ENCODE results near the gene TIMM21. TPM values are rescaled to one million over a fixed set of nuclear protein-coding genes. Genes with fewer than 3 reads are reported as not detected.

Gene TIMM21
- total and polyA plus RNA-seq, 4 donors: 22.0 to 39.2 (median 30.0) TPM

DNA sequence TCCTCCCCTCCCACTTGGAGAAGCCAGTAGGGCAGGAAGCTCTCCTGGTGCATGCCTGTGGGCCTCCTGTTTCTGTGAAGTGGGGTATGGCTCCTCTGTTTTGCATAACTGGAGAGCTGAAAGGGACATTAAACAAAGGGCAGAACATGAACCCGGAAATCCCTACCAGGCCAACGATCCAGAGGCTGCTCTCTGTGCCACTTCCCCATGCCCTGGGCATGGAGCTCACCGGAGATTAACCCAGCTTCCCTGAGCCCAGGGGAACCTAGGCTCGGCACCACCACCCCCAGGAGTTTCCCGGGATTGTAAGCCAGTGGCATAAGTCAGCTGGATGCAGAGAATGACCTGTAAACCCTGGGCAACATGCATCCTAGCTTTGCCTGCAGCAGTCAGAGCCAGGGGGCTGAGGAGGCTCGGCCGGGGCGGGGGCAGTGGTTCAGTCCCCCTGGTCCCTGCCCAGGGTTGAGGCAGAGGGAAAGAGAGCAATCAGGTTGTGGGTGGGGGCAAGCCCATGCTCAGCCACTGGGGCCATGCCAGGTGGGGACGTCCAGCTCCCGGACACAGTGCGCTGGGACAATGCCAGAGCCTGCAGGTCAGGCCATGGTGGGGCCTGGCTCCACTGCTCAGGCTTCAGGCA is 49.5 kb downstream of the TIMM21 start (continued):
- peak; percentile 85 to 97 for TF ChIP-seq EGR1 (IDR thresholded peaks at IDR 0.05; ENCODE audit: low read depth in 2 of 2)

DNA sequence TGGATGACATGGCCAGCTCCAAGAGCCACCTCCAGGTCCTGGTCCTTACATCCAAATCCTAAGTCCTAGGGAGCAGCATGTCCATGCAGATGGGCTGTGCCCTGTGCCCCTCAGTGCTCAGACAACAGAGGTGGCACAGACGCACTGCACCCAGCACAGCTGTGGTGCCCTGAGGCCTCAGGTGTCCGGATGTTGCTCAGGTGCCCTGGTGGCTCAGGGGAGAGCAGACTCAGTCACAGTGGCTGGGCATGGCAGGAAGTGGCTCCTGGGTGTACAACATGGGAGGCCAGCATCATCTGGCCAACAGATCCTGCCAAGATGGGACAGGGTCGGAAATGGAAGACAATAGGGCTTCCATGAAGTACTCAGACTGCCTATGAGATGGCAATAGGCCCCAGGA is 50.1 kb downstream of the TIMM21 start:
- H3K9me3 ChIP-seq (ENCODE audit: control insufficient read depth in 4 of 4, low read length in 3 of 4): no peaks in the 10 kb centered on the region
- H3K4me3 ChIP-seq (ENCODE audit: low read depth in 1 of 3, low read length in 3 of 3): no peak overlapping the region
- TF ChIP-seq YY1 (IDR thresholded peaks at IDR 0.05) (no peak), RXRA (IDR thresholded peaks at IDR 0.05) (no peak), EGR1 (IDR thresholded peaks at IDR 0.05; ENCODE audit: low read depth in 2 of 2) (no peak), GABPA (IDR thresholded peaks at IDR 0.05 in 1 of 2, conservative IDR thresholded peaks at IDR 0.05 in 1 of 2) (no peak), FOXA1 (IDR thresholded peaks at IDR 0.05) (no peak), FOXA2 (IDR thresholded peaks at IDR 0.05) (no peak)
- H3K9ac ChIP-seq (ENCODE audit: low read depth in 1 of 2, low read length in 2 of 2): no peak overlapping the region
- WGBS: 93% methylated on average over 3 of the region's 3 CpGs
- no peaks in the 10 kb centered on the region for H3K36me3 ChIP-seq (ENCODE audit: control insufficient read depth in 4 of 4, insufficient read depth in 3 of 4, low read depth in 1 of 4, low read length in 3 of 4)
- peak overlapping the region; percentile 84 to 86 for H3K27ac ChIP-seq (ENCODE audit: low read depth in 1 of 2, low read length in 2 of 2)
- no peak for DNase-seq (ENCODE audit: low spot score)
- peaks cover 7 to 27% (median 20%) of the 10 kb centered on the region in 4 donors for H3K4me1 ChIP-seq (ENCODE audit: control insufficient read depth in 4 of 4, insufficient read depth in 4 of 4, low read length in 3 of 4)
- H3K27me3 ChIP-seq (ENCODE audit: control insufficient read depth in 4 of 4, insufficient read depth in 4 of 4, low read length in 3 of 4): no peaks in the 10 kb centered on the region

DNA sequence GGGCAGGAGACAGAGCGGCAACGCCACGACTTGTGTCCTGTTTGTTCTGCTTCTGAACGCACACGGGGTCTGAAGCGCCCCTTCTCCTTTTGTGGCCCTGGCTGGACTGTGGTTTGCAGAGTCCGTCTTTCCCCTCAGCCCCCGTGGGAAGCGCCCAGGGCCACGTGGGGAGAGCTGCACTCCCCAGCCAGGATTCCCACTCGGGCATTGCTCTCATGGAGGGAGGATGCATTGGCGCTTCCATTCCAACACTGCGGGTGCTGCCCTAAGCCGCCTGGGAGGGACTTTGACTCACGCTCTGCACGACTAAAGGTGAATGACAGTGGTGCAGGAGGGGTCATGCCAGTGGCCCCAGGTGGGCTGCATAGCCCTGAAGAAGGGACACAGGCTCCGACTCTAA is 52.5 kb downstream of the TIMM21 start:
- H3K27me3 ChIP-seq (ENCODE audit: control insufficient read depth in 4 of 4, insufficient read depth in 4 of 4, low read length in 3 of 4): no peaks in the 10 kb centered on the region
- no peaks in the 10 kb centered on the region for H3K36me3 ChIP-seq (ENCODE audit: control insufficient read depth in 4 of 4, insufficient read depth in 3 of 4, low read depth in 1 of 4, low read length in 3 of 4)
- peak; percentile 4 to 9 for TF ChIP-seq HNF4A (conservative IDR thresholded peaks at IDR 0.05)
- TF ChIP-seq HNF4G (IDR thresholded peaks at IDR 0.05): no peak
- no peak overlapping the region for H3K27ac ChIP-seq (ENCODE audit: low read depth in 1 of 2, low read length in 2 of 2)
- H3K4me3 ChIP-seq (ENCODE audit: low read depth in 1 of 3, low read length in 3 of 3): no peak overlapping the region
- no peaks in the 10 kb centered on the region for H3K9me3 ChIP-seq (ENCODE audit: control insufficient read depth in 4 of 4, low read length in 3 of 4)
- no peak overlapping the region for H3K9ac ChIP-seq (ENCODE audit: low read depth in 1 of 2, low read length in 2 of 2)
- DNase-seq (ENCODE audit: low spot score): no peak
- 81% methylated on average over 17 of the region's 17 CpGs for WGBS
- H3K4me1 ChIP-seq (ENCODE audit: control insufficient read depth in 4 of 4, insufficient read depth in 4 of 4, low read length in 3 of 4): peaks cover 7 to 27% (median 20%) of the 10 kb centered on the region in 4 donors

DNA sequence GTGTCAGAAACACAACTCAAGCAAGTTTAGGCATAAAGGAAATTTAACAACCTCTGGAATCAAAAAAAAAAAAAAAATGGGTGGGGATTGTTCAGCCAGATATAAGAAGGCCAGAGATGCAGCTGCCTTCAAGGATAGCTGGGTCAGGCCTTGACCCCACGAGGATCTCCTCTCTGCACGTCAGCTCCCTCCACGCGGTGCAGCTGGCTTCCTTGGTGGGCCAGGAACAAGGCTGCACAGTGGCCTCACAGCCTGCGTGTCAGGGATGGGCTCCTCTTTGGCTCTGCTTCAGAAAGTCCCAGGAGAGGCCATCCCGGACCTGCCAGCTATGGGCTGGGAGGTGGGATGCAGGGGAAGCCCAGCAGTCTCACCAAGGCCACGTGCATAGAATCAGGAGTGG is 55.5 kb downstream of the TIMM21 start:
- DNase-seq (ENCODE audit: low spot score): no peak
- WGBS: 72% methylated on average over 7 of the region's 7 CpGs
- no peaks in the 10 kb centered on the region for H3K36me3 ChIP-seq (ENCODE audit: control insufficient read depth in 4 of 4, insufficient read depth in 3 of 4, low read depth in 1 of 4, low read length in 3 of 4)
- H3K9ac ChIP-seq (ENCODE audit: low read depth in 1 of 2, low read length in 2 of 2): no peak overlapping the region
- no peak overlapping the region for H3K27ac ChIP-seq (ENCODE audit: low read depth in 1 of 2, low read length in 2 of 2)
- TF ChIP-seq, protein P1, sequence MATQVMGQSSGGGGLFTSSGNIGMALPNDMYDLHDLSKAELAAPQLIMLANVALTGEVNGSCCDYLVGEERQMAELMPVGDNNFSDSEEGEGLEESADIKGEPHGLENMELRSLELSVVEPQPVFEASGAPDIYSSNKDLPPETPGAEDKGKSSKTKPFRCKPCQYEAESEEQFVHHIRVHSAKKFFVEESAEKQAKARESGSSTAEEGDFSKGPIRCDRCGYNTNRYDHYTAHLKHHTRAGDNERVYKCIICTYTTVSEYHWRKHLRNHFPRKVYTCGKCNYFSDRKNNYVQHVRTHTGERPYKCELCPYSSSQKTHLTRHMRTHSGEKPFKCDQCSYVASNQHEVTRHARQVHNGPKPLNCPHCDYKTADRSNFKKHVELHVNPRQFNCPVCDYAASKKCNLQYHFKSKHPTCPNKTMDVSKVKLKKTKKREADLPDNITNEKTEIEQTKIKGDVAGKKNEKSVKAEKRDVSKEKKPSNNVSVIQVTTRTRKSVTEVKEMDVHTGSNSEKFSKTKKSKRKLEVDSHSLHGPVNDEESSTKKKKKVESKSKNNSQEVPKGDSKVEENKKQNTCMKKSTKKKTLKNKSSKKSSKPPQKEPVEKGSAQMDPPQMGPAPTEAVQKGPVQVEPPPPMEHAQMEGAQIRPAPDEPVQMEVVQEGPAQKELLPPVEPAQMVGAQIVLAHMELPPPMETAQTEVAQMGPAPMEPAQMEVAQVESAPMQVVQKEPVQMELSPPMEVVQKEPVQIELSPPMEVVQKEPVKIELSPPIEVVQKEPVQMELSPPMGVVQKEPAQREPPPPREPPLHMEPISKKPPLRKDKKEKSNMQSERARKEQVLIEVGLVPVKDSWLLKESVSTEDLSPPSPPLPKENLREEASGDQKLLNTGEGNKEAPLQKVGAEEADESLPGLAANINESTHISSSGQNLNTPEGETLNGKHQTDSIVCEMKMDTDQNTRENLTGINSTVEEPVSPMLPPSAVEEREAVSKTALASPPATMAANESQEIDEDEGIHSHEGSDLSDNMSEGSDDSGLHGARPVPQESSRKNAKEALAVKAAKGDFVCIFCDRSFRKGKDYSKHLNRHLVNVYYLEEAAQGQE (IDR thresholded peaks at IDR 0.05): no peak
- TF ChIP-seq JUND (IDR thresholded peaks at IDR 0.05) (no peak), YY1 (IDR thresholded peaks at IDR 0.05) (no peak), FOXA2 (IDR thresholded peaks at IDR 0.05) (no peak), EGR1 (IDR thresholded peaks at IDR 0.05; ENCODE audit: low read depth in 2 of 2) (no peak), FOXA1 (IDR thresholded peaks at IDR 0.05) (no peak), SP1 (IDR thresholded peaks at IDR 0.05) (no peak), TAF1 (conservative IDR thresholded peaks at IDR 0.05) (no peak)
- TF ChIP-seq, protein P2, sequence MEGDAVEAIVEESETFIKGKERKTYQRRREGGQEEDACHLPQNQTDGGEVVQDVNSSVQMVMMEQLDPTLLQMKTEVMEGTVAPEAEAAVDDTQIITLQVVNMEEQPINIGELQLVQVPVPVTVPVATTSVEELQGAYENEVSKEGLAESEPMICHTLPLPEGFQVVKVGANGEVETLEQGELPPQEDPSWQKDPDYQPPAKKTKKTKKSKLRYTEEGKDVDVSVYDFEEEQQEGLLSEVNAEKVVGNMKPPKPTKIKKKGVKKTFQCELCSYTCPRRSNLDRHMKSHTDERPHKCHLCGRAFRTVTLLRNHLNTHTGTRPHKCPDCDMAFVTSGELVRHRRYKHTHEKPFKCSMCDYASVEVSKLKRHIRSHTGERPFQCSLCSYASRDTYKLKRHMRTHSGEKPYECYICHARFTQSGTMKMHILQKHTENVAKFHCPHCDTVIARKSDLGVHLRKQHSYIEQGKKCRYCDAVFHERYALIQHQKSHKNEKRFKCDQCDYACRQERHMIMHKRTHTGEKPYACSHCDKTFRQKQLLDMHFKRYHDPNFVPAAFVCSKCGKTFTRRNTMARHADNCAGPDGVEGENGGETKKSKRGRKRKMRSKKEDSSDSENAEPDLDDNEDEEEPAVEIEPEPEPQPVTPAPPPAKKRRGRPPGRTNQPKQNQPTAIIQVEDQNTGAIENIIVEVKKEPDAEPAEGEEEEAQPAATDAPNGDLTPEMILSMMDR (IDR thresholded peaks at IDR 0.05; ENCODE audit: low read depth, low read length, missing input control): no peak
- TF ChIP-seq, protein P3, sequence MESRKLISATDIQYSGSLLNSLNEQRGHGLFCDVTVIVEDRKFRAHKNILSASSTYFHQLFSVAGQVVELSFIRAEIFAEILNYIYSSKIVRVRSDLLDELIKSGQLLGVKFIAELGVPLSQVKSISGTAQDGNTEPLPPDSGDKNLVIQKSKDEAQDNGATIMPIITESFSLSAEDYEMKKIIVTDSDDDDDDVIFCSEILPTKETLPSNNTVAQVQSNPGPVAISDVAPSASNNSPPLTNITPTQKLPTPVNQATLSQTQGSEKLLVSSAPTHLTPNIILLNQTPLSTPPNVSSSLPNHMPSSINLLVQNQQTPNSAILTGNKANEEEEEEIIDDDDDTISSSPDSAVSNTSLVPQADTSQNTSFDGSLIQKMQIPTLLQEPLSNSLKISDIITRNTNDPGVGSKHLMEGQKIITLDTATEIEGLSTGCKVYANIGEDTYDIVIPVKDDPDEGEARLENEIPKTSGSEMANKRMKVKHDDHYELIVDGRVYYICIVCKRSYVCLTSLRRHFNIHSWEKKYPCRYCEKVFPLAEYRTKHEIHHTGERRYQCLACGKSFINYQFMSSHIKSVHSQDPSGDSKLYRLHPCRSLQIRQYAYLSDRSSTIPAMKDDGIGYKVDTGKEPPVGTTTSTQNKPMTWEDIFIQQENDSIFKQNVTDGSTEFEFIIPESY (IDR thresholded peaks at IDR 0.05): no peak
- TF ChIP-seq, protein P4, sequence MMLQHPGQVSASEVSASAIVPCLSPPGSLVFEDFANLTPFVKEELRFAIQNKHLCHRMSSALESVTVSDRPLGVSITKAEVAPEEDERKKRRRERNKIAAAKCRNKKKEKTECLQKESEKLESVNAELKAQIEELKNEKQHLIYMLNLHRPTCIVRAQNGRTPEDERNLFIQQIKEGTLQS (IDR thresholded peaks at IDR 0.05): no peak
- no peaks in the 10 kb centered on the region for H3K4me1 ChIP-seq (ENCODE audit: control insufficient read depth in 4 of 4, insufficient read depth in 4 of 4, low read length in 3 of 4)
- H3K27me3 ChIP-seq (ENCODE audit: control insufficient read depth in 4 of 4, insufficient read depth in 4 of 4, low read length in 3 of 4): no peaks in the 10 kb centered on the region
- H3K9me3 ChIP-seq (ENCODE audit: control insufficient read depth in 4 of 4, low read length in 3 of 4): no peaks in the 10 kb centered on the region
- H3K4me3 ChIP-seq (ENCODE audit: low read depth in 1 of 3, low read length in 3 of 3): no peak overlapping the region
